GM11168 (cell line): ENCODE measurements around the gene MGAT4C.

Experiments used
- in situ Hi-C: fragments of 300-500 bp; cut with MboI; formaldehyde crosslinking; loops from one replicate; pipeline ENCODE4 v1.12.0; 2022; ENCODE audit warnings: low sequenced_read_pairs; ENCODE audit not compliant: unreplicated experiment

The MGAT4C gene

GRCh38 chr12:85996280-85996679, 259.9 kb downstream of the MGAT4C start:
- in situ Hi-C loops: no loop called here

- in situ Hi-C loops: no loop called here
Measured at GRCh38 chr12:85993746-85994145, 262.4 kb downstream of the MGAT4C start.

- in situ Hi-C loops: no loop called here
Measured at GRCh38 chr12:85985996-85986395, 270.2 kb downstream of the MGAT4C start.

- in situ Hi-C loops: no loop called here
Measured at GRCh38 chr12:85983601-85984000, 272.6 kb downstream of the MGAT4C start.

- in situ Hi-C loops: no loop called here
Measured at GRCh38 chr12:85979641-85980040, 276.6 kb downstream of the MGAT4C start.

GRCh38 chr12:85975716-85976115, 280.5 kb downstream of the MGAT4C start:
- in situ Hi-C loops: no loop called here

- in situ Hi-C loops: no loop called here
Measured at GRCh38 chr12:85971800-85972199, 284.4 kb downstream of the MGAT4C start.

- in situ Hi-C loops: no loop called here
Measured at GRCh38 chr12:85968606-85969005, 287.6 kb downstream of the MGAT4C start.

GRCh38 chr12:85963326-85963725, 292.9 kb downstream of the MGAT4C start:
- in situ Hi-C loops: no loop called here

- in situ Hi-C loops: no loop called here
Measured at GRCh38 chr12:85956081-85956480, 300.1 kb downstream of the MGAT4C start.

- in situ Hi-C loops: no loop called here
Measured at GRCh38 chr12:85955127-85955526, 301.1 kb downstream of the MGAT4C start.

GRCh38 chr12:85951823-85952222, 304.4 kb downstream of the MGAT4C start:
- in situ Hi-C loops: no loop called here

- in situ Hi-C loops: no loop called here
Measured at GRCh38 chr12:85949253-85949652, 306.9 kb downstream of the MGAT4C start.

- in situ Hi-C loops: no loop called here
Measured at GRCh38 chr12:85948340-85948739, 307.9 kb downstream of the MGAT4C start.

GRCh38 chr12:85947286-85947685, 308.9 kb downstream of the MGAT4C start:
- in situ Hi-C loops: no loop called here

GRCh38 chr12:85946375-85946774, 309.8 kb downstream of the MGAT4C start:
- in situ Hi-C loops: no loop called here

- in situ Hi-C loops: no loop called here
Measured at GRCh38 chr12:85927166-85927565, 329.0 kb downstream of the MGAT4C start.

GRCh38 chr12:85923767-85924331, 332.3 kb downstream of the MGAT4C start:
- in situ Hi-C loops: no loop called here

GRCh38 chr12:85920324-85920947, 335.8 kb downstream of the MGAT4C start:
- in situ Hi-C loops: no loop called here
